Activated CD4-positive, alpha-beta T cell treated with anti-CD3 and anti-CD28 coated beads, Interleukin-2, amount 50 U/mL, for 1 hour (primary cell): ENCODE measurements around the gene LECT2.

Source experiments
- DNase-seq: peaks from one replicate; pipeline ENCODE4 v3.0.0-alpha.2; 2020

LECT2 gene

DNA sequence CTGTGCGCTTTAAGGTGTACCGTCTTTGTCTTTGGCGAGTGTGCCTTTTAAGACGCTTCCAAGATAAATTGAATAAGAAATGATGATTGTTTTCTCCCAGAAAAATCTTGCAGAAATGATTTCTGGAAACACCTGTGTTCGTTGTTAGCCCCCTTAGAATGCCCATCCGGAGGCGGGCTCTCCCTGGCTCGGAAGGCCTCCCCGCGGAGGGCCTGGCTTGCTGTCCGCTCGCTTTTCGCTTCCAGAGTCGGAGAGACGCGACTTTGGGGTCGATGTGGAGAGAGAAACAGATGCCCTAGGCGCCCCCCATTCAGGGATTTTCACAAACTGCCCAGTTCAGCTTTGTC lies 23.9 kb downstream of the LECT2 start:
- DNase-seq = no peak

DNA sequence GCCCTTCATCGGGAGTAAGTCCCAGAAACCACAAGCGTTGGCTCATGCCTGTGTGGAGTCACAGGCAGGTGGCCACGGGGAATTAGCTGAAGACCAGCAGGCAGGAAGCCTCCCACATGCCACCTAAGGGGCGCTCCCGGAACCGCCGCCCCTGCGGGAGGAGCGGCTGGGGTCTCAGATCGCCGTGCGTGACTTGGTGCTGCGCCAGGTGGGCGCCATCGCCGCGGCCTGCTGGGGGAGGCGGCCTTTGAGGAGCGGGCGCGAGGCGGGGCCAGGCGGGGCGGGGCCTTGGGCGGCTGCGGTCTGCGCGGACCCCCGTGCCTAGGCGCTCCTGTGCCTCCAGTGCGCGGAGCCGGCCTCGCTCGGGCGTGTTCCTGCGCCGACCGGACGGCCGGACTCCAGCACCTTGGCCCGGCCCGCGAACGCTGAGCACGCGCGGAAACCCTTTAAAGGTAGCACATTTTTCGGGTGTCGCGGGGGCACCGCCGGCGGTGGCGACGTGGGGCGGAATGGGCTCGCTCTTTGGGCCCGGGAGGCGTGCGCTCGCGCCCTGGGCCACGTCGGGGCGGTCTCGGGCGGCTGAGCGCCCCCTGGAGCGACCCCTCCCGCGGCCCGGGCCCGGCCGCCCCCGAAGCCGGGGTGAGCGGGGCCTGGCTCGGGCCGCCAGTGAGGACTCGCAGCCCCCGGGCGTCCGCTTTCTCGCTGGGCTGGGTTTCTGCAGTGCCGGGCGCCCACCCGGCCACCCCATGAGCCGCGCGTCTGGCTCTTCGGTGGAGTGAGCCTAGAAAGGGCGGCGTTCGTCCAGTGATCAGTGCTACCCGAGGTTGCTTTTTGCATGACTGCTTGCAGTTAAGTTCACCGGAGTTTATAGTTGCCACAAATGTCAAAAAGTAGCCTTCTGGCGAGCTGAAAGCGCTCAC lies 24.5 kb downstream of the LECT2 start:
- no peak for DNase-seq

DNA sequence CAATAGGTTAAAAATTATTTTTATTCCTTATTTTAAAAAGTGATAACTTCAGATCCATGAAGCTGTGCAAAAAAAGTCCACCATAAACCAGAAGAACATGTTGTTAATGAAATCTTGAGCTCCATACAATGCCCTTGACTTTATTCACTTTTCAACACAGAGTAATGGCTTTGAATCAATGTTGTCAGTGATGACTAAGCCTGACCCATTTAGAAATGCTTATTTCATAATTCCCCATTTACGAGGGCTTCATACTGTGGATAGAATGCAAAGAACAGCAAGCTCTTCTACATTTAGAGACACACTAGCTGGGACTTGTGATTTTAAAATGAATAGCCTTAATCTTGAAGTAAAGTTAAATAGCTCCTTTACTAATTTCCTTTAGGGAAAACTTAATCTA lies 33.4 kb downstream of the LECT2 start:
- DNase-seq = no peak

DNA sequence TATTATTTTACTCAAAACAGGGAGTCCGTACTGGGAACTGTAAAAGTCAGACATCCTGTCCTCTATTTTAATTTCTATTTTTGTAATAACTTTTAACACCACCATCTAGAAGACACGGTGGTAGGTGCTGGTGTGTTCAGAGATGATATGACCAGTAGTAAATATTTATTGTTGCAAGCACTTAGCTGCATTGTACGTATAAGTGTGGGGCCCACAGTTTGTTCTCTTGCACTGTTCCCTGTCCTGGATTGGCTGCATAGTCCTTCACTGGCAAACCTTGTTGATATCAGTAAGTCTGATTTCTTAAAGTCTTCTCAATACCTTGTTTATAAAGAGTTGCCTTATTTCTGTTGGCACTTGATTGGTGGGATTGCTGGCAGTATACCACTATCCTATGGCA lies 34.6 kb downstream of the LECT2 start:
- no peak for DNase-seq

DNA sequence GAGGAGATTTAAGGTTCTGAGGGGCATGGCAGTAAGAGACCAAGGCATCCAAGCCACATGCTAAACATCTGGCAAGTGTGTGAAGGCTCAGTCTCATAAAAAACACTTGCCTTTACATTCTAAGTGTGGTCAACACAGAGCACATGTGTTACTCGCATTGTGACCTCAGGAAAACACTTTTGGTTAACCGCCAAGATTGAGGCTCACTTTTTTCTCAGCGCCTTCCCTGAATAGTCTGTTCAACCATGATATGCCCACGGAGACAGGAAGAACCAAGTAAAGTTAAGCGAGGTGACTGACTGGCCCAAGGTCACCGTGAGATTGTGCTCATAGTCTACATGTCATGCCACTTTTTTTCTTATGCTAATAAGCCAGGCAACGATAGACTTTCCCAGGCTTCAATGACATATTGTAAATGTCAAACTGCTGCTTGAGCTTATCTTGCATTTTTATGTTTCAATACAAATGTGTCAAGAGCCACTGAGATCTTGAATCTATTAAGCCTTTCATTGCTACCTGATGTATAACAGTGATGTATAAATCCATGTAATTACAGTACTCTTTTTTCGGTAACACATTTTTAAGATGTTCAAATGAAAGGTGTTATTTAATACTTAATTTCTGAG lies 38.0 kb downstream of the LECT2 start:
- no peak for DNase-seq

DNA sequence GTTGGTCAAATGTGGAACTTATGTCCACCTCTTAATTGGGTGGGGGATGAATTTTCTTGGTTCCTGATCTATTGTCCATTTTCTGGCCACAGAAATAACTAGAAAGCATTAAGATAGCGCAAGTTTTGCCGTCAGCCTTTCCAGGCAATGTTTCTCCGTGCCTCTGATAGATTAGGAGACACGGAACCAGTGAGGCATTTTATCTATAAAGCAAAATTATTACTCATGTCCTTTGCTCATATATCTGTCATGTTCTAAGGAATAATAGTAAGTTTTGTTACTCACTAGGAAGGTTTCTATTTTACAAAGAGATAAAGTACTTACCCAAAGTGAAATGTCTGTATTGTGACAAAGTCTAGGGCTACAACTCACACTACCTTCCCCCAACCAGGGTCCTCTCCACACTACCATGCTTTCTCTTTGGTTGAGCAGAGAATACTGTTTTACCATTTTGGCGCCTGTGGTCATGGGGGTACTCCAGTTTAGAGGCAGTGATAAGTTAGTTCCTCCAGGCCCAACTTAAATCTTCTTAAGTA lies 39.2 kb downstream of the LECT2 start:
- no peak for DNase-seq

DNA sequence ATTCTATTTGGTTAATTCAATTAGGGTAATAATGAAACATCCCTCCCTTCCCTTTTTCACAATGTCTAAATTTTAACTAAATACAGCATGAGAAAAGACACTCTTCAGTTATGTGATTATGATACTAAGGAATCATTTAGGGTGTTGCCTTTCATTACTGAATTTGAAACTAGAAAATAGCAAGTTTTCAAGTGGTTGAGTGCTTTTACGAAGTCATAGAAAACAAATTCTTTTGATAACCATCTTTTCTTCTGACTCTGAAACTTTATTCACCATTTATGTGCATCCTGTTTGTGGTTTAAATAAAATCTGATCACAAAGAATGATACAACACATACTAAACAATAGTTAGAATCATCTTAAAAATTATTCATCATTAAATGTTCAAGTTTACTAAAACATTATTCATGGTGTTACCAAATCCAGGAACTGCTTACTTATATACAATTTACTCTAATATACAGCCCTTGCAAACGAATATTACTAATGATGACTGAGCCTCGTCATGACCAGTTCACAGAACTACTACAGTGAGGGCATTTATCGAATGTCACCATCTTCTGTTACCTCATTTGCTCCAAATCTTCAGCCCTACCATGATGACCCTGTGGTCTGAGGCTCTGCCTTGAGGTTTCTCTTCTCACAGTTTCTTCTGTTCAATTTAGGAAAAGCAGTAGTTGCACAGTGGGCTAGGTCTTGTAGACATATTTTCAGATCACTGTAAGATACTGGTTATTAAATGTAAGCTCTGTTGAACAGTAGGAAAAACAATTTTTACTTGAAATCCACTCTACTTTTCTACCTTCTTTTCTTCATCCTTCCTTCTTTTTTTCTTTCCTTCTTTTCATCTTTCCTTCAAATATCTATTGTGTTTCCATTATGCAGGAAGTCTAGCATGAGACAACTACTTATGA lies 40.8 kb downstream of the LECT2 start:
- no peak for DNase-seq

DNA sequence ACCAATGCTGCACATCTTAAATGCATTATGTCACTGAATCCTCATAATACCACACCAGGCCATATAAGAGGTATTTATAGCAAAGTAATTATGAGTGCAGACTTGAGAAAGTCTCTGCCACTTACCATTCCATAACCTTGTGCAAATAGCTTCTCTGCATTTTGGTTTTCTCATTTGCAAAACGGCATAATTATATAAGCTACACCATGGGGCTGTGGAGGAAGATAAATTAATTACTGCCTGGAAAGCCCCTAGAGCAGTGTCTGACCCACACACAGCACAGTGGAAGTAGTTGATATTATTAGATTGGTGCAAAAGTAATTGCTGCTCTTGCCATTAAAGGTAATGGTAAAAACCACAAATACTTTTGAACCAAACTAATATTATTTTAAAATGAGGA lies 49.6 kb downstream of the LECT2 start:
- no peak for DNase-seq

DNA sequence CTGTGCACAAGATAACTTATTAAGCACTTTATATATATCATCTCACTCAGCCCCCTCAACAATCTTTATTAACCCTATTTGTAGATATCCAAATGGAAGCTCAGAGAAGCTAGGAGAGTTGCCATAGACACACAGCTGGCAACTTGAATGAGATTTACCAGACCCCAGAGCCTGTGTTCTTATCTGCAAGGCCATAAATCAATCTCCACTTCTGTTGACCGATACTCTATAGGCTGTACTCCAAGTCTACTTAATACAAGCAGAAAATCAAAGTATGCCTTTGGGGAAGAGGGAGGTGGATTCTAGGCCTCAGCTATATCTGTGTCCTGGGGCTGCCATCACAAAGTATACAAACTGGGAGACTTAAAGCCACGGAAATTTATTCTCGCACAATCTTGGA lies 53.1 kb downstream of the LECT2 start:
- DNase-seq = no peak

DNA sequence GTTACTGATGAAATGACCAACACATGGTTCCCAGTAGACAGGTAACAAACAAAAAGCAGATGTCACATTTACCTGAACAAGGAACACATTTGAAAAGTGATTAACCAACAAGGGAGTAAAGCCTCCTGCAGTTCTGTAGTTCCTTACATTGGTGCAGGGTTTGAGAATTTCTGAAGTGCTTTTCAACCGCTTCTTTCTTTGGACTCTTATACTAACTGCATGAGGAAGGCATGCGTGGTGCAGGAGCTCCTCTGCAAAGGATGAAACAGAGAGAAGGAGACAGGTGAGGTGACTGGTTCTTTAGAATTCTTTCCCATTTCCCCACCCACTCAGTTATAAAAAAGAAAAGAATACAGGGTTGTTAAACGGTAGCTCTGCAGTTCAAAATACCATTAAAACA lies 54.5 kb downstream of the LECT2 start:
- DNase-seq = no peak

DNA sequence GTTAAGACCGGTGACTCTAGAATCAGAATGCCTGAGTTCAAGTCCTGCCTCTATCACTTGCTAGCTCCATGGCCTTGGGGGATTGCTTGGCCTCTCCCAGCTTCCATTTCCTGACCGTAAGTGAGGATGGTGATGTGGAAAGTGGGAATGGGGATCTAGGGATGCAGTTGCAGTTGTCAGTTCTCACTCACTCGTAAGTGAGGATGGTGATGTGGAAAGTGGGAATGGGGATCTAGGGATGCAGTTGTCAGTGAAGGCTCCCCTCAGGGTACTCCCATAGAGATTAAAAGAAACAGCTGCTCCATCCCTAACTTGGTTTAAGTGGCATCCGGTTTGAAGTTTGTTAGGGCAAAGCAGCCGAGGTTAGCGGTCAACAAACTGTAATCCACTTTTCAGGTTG lies 56.1 kb downstream of the LECT2 start:
- DNase-seq = no peak
